HepG2 (cell line): ENCODE measurements around the gene ZDHHC3.

ENCODE experiments used
- CBX2 ChIP-seq, 2 experiments: fragments of 200-600 bp in 1 of 2; sonication (generic); formaldehyde crosslinking in 1 of 2; IDR thresholded peaks; 2 replicates each; pipeline versions ENCODE4 v1.7.0 to v1.8.1; 2018 to 2022; ENCODE audit warnings: low read depth in 2 of 2, low read length in 1 of 2, mild to moderate bottlenecking in 1 of 2, missing genetic modification reagents in 1 of 2
- CEBPB ChIP-seq: IDR thresholded peaks from 2 replicates; pipeline ENCODE4 v1.6.1; 2011; ENCODE audit warnings: low read depth, low read length, improper control_type of control experiment, borderline replicate concordance
- EP300 ChIP-seq, 3 experiments: sonication (generic) in 1 of 3; formaldehyde crosslinking in 1 of 3; IDR thresholded peaks; 2 replicates each; pipeline versions ENCODE4 v1.5.1 to v1.6.1; 2011 to 2020; ENCODE audit warnings: low read depth in 2 of 3, low read length in 2 of 3, borderline replicate concordance in 1 of 3, improper control_type of control experiment in 1 of 3, mild to moderate bottlenecking in 1 of 3, missing genetic modification reagents in 1 of 3, moderate library complexity in 1 of 3
- ETV6 ChIP-seq: sonication (generic); formaldehyde crosslinking; conservative IDR thresholded peaks from 2 replicates; pipeline ENCODE4 v1.4.0; 2020; ENCODE audit warnings: missing genetic modification reagents
- MAFK ChIP-seq, 2 experiments: IDR thresholded peaks in 1 of 2; conservative IDR thresholded peaks in 1 of 2; 2 replicates each; pipeline ENCODE4 v1.6.1; 2011; ENCODE audit warnings: improper control_type of control experiment in 2 of 2, low read length in 2 of 2
- MXI1 ChIP-seq: IDR thresholded peaks from 3 replicates; pipeline ENCODE4 v1.6.1; 2012; ENCODE audit warnings: low read depth, low read length, inconsistent platforms, borderline replicate concordance
- NR2F1 ChIP-seq, 2 experiments: fragments of 450-650 bp in 1 of 2; formaldehyde crosslinking in 1 of 2; IDR thresholded peaks; 2 replicates each; pipeline versions ENCODE4 v1.5.0 to v1.6.1; 2016 to 2020; ENCODE audit warnings: mild to moderate bottlenecking in 1 of 2, missing compliant biosample characterization in 1 of 2, missing genetic modification reagents in 1 of 2, moderate library complexity in 1 of 2
- POLR2A ChIP-seq, 2 experiments: IDR thresholded peaks; 2 replicates each; pipeline ENCODE4 v1.6.1; 2011; ENCODE audit warnings: low read depth in 2 of 2, low read length in 2 of 2, mild to moderate bottlenecking in 1 of 2, moderate library complexity in 1 of 2; ENCODE audit not compliant: insufficient read depth in 1 of 2
- STAT5B ChIP-seq: sonication (generic); formaldehyde crosslinking; IDR thresholded peaks from 2 replicates; pipeline ENCODE4 v1.4.0; 2020; ENCODE audit warnings: missing genetic modification reagents
- ZBTB21 ChIP-seq: sonication (generic); formaldehyde crosslinking; IDR thresholded peaks from 2 replicates; pipeline ENCODE4 v1.4.0; 2020; ENCODE audit warnings: missing genetic modification reagents
- ZNF296 ChIP-seq: sonication (generic); formaldehyde crosslinking; conservative IDR thresholded peaks from 2 replicates; pipeline ENCODE4 v1.5.0; 2020; ENCODE audit warnings: mild to moderate bottlenecking, missing genetic modification reagents
- TF ChIP-seq, protein P1 (sequence below): sonication (generic); formaldehyde crosslinking; IDR thresholded peaks from 2 replicates; pipeline ENCODE4 v1.5.1; 2020; ENCODE audit warnings: mild to moderate bottlenecking, missing genetic modification reagents
- TF ChIP-seq, protein P2 (sequence below): sonication (generic); formaldehyde crosslinking; IDR thresholded peaks from 2 replicates; pipeline ENCODE4 v1.9.0; 2021; ENCODE audit warnings: missing genetic modification reagents, borderline replicate concordance
- TF ChIP-seq, protein P3 (sequence below): sonication (generic); formaldehyde crosslinking; IDR thresholded peaks from 2 replicates; pipeline ENCODE4 v1.4.0; 2020; ENCODE audit warnings: missing genetic modification reagents

DNA sequence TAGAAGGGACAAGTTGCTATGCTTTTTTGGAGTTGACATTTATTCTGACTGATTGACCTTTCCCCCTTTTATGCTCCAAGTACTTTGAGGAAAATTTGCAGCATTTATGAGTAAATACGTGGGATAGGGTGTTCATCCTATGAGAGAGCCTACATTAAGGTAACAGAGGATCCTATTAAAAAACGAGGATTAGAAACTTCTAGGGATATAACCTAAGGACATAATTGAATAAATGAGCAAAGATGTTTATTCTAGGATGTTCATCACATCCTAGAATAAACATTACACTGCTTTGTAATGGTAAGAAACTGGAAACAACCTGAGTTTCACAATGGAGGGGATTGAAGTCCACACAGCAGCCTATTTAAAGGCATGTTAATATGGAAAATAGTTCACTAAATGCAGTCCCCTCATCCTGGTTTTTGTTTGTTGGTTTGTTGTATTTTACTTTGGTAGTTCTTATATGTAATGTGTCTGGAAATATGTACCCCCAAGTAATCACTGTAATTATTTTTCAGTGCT, 26.2 kb upstream of the ZDHHC3 start:
- TF ChIP-seq NR2F1 (CRISPR knock-in tag; IDR thresholded peaks at IDR 0.05): no peak
- TF ChIP-seq EP300 (IDR thresholded peaks at IDR 0.05; ENCODE audit: low read depth in 2 of 2, low read length in 2 of 2): no peak
- no peak for TF ChIP-seq EP300 (CRISPR knock-in tag; IDR thresholded peaks at IDR 0.05; ENCODE audit: borderline replicate concordance)
- TF ChIP-seq, protein P1, sequence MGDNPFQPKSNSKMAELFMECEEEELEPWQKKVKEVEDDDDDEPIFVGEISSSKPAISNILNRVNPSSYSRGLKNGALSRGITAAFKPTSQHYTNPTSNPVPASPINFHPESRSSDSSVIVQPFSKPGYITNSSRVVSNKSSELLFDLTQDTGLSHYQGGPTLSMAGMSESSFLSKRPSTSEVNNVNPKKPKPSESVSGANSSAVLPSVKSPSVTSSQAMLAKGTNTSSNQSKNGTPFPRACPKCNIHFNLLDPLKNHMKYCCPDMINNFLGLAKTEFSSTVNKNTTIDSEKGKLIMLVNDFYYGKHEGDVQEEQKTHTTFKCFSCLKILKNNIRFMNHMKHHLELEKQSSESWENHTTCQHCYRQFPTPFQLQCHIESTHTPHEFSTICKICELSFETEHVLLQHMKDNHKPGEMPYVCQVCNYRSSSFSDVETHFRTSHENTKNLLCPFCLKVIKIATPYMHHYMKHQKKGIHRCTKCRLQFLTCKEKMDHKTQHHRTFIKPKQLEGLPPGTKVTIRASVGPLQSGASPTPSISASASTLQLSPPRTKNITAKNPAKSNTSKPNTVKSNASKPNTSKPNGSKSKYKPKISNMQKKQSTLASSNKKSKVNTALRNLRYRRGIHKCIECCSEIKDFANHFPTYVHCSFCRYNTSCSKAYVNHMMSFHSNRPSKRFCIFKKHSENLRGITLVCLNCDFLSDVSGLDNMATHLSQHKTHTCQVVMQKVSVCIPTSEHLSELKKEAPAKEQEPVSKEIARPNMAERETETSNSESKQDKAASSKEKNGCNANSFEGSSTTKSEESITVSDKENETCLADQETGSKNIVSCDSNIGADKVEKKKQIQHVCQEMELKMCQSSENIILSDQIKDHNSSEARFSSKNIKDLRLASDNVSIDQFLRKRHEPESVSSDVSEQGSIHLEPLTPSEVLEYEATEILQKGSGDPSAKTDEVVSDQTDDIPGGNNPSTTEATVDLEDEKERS (CRISPR knock-in tag): no peak
- TF ChIP-seq, protein P2, sequence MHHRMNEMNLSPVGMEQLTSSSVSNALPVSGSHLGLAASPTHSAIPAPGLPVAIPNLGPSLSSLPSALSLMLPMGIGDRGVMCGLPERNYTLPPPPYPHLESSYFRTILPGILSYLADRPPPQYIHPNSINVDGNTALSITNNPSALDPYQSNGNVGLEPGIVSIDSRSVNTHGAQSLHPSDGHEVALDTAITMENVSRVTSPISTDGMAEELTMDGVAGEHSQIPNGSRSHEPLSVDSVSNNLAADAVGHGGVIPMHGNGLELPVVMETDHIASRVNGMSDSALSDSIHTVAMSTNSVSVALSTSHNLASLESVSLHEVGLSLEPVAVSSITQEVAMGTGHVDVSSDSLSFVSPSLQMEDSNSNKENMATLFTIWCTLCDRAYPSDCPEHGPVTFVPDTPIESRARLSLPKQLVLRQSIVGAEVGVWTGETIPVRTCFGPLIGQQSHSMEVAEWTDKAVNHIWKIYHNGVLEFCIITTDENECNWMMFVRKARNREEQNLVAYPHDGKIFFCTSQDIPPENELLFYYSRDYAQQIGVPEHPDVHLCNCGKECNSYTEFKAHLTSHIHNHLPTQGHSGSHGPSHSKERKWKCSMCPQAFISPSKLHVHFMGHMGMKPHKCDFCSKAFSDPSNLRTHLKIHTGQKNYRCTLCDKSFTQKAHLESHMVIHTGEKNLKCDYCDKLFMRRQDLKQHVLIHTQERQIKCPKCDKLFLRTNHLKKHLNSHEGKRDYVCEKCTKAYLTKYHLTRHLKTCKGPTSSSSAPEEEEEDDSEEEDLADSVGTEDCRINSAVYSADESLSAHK (CRISPR knock-in tag): no peak
- TF ChIP-seq ETV6 (CRISPR knock-in tag): no peak
- TF ChIP-seq ZBTB21: no peak
- no peak for TF ChIP-seq ZNF296 (CRISPR knock-in tag)
- TF ChIP-seq STAT5B: no peak
- TF ChIP-seq MXI1: no peak
- TF ChIP-seq, protein P3, sequence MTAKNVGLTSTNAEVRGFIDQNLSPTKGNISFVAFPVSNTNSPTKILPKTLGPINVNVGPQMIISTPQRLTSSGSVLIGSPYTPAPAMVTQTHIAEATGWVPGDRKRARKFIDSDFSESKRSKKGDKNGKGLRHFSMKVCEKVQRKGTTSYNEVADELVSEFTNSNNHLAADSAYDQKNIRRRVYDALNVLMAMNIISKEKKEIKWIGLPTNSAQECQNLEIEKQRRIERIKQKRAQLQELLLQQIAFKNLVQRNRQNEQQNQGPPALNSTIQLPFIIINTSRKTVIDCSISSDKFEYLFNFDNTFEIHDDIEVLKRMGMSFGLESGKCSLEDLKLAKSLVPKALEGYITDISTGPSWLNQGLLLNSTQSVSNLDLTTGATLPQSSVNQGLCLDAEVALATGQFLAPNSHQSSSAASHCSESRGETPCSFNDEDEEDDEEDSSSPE (CRISPR knock-in tag): no peak
- no peak for TF ChIP-seq POLR2A (IDR thresholded peaks at IDR 0.05; ENCODE audit: insufficient read depth in 1 of 2, low read depth in 2 of 2, low read length in 2 of 2)
- TF ChIP-seq MAFK (conservative IDR thresholded peaks at IDR 0.05 in 1 of 2, IDR thresholded peaks at IDR 0.05 in 1 of 2; ENCODE audit: low read length in 2 of 2): no peak
- TF ChIP-seq CBX2 (IDR thresholded peaks at IDR 0.05; ENCODE audit: low read depth, low read length): no peak
- no peak for TF ChIP-seq CBX2 (CRISPR knock-in tag; IDR thresholded peaks at IDR 0.05; ENCODE audit: low read depth)
- TF ChIP-seq CEBPB: peak; percentile 37; the same call in 1 of the 2 replicates
